ENCODE data around the gene RHOF.

RHOF gene

DNA sequence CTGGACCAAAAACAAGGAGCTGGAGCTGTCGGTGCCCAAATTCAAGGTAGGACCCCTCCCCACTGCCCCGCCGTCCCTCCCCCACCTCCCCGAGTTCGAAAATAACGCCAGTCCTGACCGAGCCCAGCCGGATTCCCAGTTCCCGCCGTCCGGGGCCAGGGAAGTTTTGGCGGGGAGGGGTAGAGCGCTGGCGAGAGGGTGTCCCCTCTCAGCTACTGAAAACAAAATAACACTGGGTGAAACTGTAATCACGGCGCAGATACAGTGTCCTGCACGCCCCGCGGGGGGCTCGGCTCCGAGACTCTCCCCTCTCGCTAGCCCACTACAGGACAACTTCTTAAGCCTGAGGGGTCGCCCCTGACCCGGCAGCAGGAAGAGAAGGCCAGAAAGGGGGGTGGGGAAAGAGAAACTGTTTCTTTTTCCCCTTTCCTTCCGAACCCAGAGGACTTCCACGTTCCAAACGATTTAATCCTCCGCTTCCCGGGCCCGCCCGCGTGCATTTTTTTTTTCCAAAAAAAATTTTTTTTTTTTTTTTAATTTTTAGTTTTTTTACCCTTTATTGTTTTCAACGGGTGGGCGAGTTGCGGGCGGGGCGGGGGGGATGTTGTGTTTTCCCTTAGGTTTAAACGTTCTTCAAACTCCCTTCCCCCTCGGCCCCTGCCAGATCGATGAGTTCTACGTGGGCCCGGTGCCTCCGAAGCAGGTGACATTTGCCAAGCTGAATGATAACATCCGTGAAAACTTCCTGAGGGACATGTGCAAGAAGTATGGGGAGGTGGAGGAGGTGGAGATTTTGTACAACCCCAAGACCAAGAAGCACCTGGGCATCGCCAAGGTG is 11.9 kb upstream of the RHOF start:
- FAIRE-seq (no peak), DNase-seq (ENCODE audit: insufficient read length, low spot score) (no peak)

DNA sequence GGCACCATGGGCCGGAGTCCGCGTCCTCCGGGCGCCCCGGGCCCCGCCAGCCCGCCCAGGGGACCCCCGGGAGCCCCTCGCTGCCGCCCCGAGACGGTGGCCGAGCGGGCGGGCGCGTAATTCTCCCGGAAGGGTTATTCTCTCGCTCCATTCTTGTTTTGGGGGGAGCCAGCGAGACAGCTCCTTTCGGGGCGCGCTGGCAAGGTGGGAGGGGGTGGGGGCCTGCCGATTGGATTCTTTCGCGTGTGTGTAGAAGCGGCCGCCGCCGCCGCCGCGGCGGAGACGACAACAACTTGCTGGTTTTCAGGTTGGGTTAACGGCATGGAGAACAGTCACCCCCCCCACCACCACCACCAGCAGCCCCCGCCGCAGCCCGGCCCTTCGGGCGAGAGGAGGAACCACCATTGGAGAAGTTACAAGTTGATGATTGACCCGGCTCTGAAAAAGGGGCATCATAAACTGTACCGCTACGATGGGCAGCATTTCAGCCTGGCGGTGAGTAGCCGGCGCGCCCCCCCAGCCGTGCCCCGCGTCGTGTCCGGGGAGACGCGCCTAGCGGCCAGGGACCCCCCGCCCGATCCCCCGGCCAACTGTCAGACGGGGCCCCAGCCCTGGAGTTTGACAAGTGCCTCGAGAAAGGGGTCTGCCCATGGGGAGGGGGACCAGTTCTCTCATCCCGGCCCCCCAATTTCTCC is 11.1 kb upstream of the RHOF start:
- DNase-seq (ENCODE audit: insufficient read length, low spot score) (no peak), FAIRE-seq (no peak)

DNA sequence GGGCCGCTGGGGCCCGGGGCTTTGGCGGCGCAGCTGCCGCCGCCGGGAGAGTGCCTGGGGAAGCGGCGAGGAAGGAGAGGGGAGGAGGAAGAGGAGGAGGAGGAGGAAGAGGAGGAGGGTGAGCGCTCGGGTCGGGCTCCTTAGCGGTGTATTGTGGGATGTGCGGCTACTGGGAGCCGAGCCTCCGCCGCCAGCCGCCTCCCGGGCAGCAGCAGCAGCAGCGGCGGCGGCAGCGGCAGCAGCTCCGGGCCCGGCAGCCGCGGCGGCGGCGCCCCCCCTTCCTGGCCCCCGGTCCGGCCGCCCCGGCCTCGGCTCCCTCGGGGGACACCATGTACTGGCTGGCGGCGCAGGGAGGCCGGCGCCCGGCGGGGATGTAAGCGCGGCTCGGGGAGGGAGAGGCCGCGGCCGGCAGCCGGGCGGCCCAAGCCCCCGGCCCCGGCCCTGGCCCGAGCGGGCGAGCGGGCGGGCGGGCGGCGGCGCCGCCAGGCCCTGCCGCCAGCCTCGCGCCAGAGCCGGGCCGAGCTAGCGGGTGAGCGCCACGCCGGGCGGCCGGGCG is 10.5 kb upstream of the RHOF start, which contains the start of gene SETD1B:
SETD1B (plus strand) TSS at position 149 of the 556 bp plus-strand sequence. CDS start 729 bp downstream, outside the sequence.
- DNase-seq (ENCODE audit: insufficient read length, low spot score): no peak
- FAIRE-seq: no peak

DNA sequence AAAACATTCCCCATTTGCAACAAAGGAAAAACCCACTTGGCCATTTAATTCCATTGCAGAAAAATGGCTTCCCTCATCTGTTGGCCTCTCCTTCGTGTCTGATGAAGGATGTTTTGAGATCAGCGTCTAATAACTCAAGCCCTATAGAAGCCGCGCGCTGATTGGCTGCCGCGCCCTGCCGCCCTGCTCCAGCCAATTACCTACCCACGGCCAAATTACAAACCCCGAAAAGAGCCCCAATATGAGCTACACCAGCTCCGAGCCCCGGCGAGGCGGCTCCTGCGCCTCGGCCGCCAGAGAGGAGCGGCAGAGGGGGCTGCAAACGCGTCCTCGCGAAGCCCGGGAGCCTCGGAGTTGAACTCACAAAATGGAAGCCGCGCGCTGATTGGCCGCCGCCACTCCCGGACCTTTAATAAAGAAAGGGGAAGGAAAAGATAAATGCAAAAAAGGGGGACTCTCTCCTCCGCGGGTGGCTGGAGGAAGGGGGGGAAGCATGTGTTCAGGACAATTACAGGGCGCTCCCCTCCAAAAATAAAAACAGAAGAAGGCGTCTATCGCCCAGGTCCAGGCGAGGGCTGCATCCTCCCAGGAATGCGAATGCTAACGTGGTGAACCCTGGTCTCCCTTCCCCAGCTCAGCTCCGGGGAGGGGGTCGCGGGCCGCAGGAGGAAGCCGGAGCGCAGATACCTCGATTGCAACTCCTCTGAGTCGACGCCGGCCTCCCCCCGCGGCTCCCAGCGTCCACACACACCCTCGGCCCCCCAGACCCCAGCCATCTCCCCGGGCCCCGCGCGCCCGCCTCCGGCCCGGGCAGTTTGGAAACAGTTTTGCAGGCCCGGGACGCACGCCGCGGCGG is 9.6 kb upstream of the RHOF start:
- FAIRE-seq (no peak), DNase-seq (ENCODE audit: insufficient read length, low spot score) (peak; percentile 93)

GRCh38 chr12:121802485-121802842 is 9.0 kb upstream of the RHOF start:
- DNase-seq (ENCODE audit: insufficient read length, low spot score) (no peak), FAIRE-seq (no peak)

DNA sequence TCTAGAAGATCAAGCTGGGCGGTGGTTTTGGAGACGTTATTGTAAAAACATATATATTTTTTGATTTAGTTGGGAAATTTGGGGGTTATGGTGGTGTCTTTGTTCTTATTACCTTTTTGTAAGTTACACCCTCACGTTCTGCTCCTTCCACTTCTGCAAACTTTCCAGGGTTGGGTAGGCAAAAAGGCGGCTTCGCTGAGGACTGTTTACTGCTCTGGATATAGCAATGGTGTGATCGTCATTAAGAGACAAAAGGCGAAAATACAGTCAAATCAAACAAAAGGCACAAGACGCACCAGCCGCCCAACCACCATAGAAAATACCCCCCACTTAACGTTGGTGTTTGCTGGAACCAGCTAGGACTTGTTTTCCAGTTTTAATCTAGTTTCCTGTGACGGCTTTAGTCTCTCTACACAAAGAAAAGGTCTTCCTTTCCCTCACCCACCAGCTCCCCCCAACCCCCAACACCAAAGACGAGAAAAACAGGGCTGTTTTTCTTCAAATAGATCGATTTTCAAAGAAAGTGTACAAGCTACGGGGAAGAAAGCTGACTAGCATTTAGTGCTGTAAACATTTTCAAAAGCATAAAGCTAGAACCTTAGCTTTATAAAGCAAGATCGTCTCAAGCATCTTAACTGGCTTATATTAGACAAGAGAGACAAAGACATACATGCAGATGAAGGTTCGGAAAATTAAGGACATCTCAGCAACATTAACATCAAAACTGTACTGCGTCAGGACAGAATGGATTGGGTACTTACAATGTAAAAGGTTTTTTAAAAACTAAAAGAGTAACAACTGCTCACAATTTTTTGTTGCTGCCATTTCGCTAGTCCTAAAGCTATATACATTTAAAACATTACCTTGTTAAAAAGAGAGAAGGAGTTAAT is 8.4 kb upstream of the RHOF start:
- DNase-seq (ENCODE audit: insufficient read length, low spot score): no peak
- FAIRE-seq: no peak

- FAIRE-seq: no peak
- no peak for DNase-seq (ENCODE audit: insufficient read length, low spot score)
Observed at GRCh38 chr12:121800694-121801594, 7.5 kb upstream of the RHOF start.

DNA sequence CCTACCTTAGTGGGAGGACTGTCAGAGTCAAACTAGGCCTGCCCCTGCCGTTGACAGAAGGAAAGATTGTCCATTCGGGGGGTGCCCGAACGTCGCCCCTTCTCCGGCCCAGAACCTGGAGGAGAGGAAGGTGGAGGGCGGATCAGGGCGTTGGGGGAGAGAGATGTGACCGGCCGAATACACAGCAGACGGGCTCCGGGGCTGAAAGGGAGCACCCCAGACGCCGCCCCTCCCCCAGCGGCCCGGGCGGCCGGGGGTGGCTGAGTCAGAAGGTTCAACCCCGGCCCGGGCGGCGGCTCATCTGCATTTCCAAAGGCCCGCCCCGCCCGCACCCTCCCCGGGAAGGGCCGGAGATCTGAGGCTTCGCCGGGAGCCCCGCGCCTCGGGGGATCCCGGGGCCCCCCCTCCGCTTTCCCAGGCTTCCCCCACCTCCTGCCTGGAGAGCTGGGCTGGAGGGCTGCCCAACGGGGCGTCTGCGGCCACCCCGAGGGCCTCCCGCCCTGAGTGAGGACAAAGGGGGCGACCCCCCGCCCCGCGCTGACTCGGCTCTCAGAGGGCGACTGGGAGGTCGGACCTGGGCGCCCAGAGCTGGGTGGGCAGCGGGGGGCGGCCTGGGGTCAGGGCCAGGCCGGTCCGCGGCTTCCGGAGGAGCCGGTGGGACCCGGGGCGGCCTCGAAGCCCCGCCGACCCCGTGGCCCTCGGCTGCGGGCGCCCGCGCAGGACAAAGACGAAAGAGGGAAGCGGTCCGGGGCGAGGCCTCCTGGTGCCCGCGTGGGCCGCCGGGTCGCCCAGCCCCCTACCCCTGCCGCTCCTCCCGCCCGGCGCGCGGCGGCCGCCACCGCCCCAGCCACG is 6.6 kb upstream of the RHOF start:
- DNase-seq (ENCODE audit: insufficient read length, low spot score) (peak; percentile 73), FAIRE-seq (no peak)

- FAIRE-seq (no peak), DNase-seq (ENCODE audit: insufficient read length, low spot score) (peak; percentile 77)
Observed at GRCh38 chr12:121799156-121799841, 5.8 kb upstream of the RHOF start.

- DNase-seq (ENCODE audit: insufficient read length, low spot score): no peak
- no peak for FAIRE-seq
Observed at GRCh38 chr12:121798787-121799155, 5.3 kb upstream of the RHOF start.

GRCh38 chr12:121797937-121798786 is 4.7 kb upstream of the RHOF start:
- no peak for FAIRE-seq

DNA sequence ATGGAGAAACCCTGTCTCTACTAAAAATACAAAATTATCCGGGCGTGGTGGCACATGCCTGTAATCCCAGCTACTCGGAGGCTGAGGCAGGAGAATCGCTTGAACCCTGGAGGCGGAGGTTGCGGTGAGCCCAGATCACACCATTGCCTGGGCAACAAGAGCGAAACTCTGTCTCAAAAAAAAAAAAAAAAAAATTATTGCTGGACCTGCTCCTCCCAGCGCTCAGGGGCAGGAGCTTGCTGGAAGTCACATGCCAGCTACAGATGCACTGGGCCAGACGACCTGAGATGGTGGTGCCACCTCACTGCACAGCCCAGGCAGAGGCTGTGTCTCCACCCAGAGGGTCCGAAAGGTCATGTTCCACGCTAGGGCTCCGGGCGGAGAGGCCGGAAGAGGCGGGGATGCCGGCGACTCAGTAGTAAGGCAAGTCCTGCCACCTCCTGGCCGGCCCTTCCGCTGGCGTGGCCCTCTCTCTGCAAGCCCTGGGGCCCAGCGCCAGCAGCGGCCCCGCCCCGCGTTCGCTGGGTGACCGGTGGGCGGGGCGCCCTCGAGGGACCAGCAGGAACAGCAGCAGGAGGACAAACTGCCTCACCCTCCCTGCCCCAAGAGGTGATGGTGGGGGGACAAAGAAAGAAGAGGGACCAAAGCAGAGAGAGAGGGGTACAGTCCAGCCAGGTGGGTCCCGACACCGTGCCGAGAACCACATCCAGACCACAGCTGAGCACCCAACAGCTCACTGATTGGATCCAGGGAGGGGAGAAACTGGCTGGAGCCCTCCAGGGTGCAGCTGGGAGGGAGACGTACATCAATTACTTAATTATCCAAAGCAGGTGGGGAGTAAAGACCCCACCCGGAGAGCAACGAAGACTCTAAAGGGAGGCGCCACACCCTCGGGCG is 3.6 kb upstream of the RHOF start:
- DNase-seq (ENCODE audit: insufficient read length, low spot score) (peak; percentile 87), FAIRE-seq (peak; percentile 55)

More at GRCh38 chr12:121797937-121798786, 4.7 kb upstream of the RHOF start:
- no peak for DNase-seq (ENCODE audit: insufficient read length, low spot score)

GRCh38 chr12:121795034-121795968 is 1.8 kb upstream of the RHOF start:
- FAIRE-seq (no peak), DNase-seq (ENCODE audit: insufficient read length, low spot score) (peak; percentile 85)

GRCh38 chr12:121794534-121795033 is 1.1 kb upstream of the RHOF start:
- FAIRE-seq: no peak
- DNase-seq (ENCODE audit: insufficient read length, low spot score): no peak

Data from HTR-8/SVneo (cell line).